K562 (cell line): Measurements from ENCODE around the gene TKTL2. TPM values are rescaled to one million over a fixed set of nuclear protein-coding genes. Genes with fewer than 3 reads are reported as not detected.

ENCODE experiments used
- CBFA2T3 ChIP-seq: fragments of 450-650 bp; IDR thresholded peaks from 2 replicates; pipeline ENCODE4 v1.6.1; 2017
- CC2D1A ChIP-seq: fragments of 450-650 bp; IDR thresholded peaks from 2 replicates; pipeline ENCODE4 v1.6.1; 2017; ENCODE audit warnings: mild to moderate bottlenecking
- EP300 ChIP-seq: IDR thresholded peaks from 2 replicates; pipeline ENCODE4 v1.6.1; 2012; ENCODE audit warnings: low read length, improper control_type of control experiment
- FOXJ3 ChIP-seq: sonication (generic); formaldehyde crosslinking; IDR thresholded peaks from 2 replicates; pipeline ENCODE4 v1.4.0; 2020; ENCODE audit warnings: mild to moderate bottlenecking, missing genetic modification reagents
- HNRNPH1 ChIP-seq: fragments of 200-400 bp; formaldehyde crosslinking; optimal IDR thresholded peaks from 2 replicates; pipeline ENCODE3; 2017; ENCODE audit warnings: low read depth, mild to moderate bottlenecking, low read length, moderate library complexity
- MGA ChIP-seq: fragments of 450-650 bp; IDR thresholded peaks from 2 replicates; pipeline ENCODE4 v1.6.1; 2016; ENCODE audit warnings: mild to moderate bottlenecking, moderate library complexity
- NCOA2 ChIP-seq, 2 experiments: fragments of 450-650 bp; IDR thresholded peaks; 2 replicates each; pipeline ENCODE4 v1.6.1; 2018; ENCODE audit warnings: mild to moderate bottlenecking in 2 of 2, moderate library complexity in 1 of 2; ENCODE audit not compliant: partially characterized antibody in 2 of 2
- NKRF ChIP-seq: fragments of 450-650 bp; IDR thresholded peaks from 2 replicates; pipeline ENCODE4 v1.6.1; 2016; ENCODE audit warnings: borderline replicate concordance
- TSHZ1 ChIP-seq: fragments of 250-450 bp; sonication (Bioruptor Pico); IDR thresholded peaks from 2 replicates; pipeline ENCODE4 v1.4.0; 2020; ENCODE audit warnings: mild to moderate bottlenecking, moderate library complexity
- ZNF668 ChIP-seq: fragments of 250-450 bp; sonication (Bioruptor Pico); IDR thresholded peaks from 2 replicates; pipeline ENCODE4 v1.8.0; 2022; ENCODE audit warnings: mild to moderate bottlenecking, inconsistent platforms
- ZNF696 ChIP-seq: fragments of 250-450 bp; sonication (Bioruptor Pico); conservative IDR thresholded peaks from 2 replicates; pipeline ENCODE4 v1.4.0; 2020; ENCODE audit warnings: mild to moderate bottlenecking, moderate library complexity
- polyA plus RNA-seq, 8 experiments: library from polyadenylated mRNA; depleted of rRNA in 4 of 8; stranded (reverse) in 5 of 8; unstranded in 3 of 8; fragments of >200 nt; fragmentation: Nextera tagmentation in 2 of 8; fragmentation: Illumina TruSeq in 1 of 8; extraction: Ambion mirVana in 2 of 8; extraction: Trizol in 1 of 8; gene quantifications; 2 replicates each; pipeline versions ENCODE4 v1.2.1 to v1.2.3, GENCODE V29; 2011 to 2014; ENCODE audit warnings: inconsistent platforms in 1 of 8, missing spikeins in 1 of 8
- total RNA-seq, 7 experiments: library from RNA; depleted of rRNA in 6 of 7; stranded (reverse); fragments of >200 nt in 6 of 7; fragmentation: Illumina TruSeq in 2 of 7; extraction: Trizol in 2 of 7; gene quantifications; 2 replicates each; pipeline versions ENCODE4 v1.2.1 to v1.2.3, GENCODE V29; 2011 to 2021; ENCODE audit warnings: low replicate concordance in 1 of 7

The TKTL2 gene
- total and polyA plus RNA-seq, 9 of the 15 experiments (the other 6 are each of a cell fraction or from before 2014, with no cell fraction given), result 0.03 to 0.31 (median 0.09) TPM; not detected in 1

- no peak for TF ChIP-seq MGA
- TF ChIP-seq CBFA2T3, result peak; percentile 82
- TF ChIP-seq FOXJ3, result no peak
- peak; percentile 41; the same call in 1 of the 2 replicates for TF ChIP-seq CC2D1A
- no peak for TF ChIP-seq HNRNPH1
- TF ChIP-seq NKRF, result no peak
- no peak for TF ChIP-seq ZNF696 (CRISPR knock-in tag)
- TF ChIP-seq TSHZ1 (CRISPR knock-in tag), result no peak
- TF ChIP-seq EP300, result no peak
- TF ChIP-seq ZNF668 (CRISPR knock-in tag), result no peak
- no peak for TF ChIP-seq NCOA2 (IDR thresholded peaks at IDR 0.05; ENCODE audit: partially characterized antibody in 2 of 2)
These were observed 12.8 kb upstream of the TKTL2 start (continued) for GRCh38 chr4:163486321-163486720.
